Dedifferentiated amniotic fluid mesenchymal stem cell (primary cell): ENCODE measurements around the gene DOP1A.
A peak's percentile ranks its signal among the peaks of the same experiment; 100 is the strongest.

ENCODE experiments used
- DNase-seq: peaks from one replicate; pipeline ENCODE4 v3.0.0-alpha.2; 2016; ENCODE audit errors: extremely low spot score

Gene DOP1A

DNA sequence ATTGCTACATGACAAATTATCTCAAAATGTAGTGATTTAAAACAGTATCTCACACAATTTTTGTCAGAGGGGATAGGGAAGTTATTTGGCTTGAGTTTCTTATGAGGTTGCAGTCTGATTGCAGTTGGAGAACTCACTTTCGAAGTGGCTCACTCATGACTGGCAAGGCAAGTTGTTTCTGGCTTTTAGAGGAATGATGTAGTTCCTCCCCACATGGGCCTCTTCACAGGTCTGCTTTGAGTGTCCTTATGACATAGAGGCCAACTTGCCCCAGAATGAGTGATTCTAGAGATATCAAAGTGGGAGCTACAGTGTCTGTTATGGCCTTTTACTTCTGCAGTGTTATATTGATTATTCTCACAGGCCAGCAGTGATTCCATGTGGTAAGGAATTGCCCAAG lies 6.1 kb downstream of the DOP1A start:
- no peak for DNase-seq

DNA sequence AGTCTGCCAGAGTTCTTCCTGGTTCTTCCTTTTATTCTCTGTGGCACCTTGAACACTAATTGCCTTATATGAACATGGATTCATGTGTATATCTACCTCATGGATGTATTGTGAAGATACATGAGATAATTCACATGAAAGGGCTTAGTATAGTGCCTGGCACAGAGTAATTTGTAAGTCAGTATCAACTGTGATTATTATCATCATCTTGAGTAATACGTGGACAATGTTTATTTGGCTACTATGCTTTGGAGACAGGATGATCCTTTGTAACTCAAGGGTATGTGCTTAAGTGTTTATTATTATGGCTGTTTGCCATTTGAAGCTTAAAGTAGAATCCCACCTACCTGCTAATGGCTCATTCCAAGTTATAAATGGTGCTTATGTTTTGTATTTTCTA lies 16.0 kb downstream of the DOP1A start:
- DNase-seq: no peak

DNA sequence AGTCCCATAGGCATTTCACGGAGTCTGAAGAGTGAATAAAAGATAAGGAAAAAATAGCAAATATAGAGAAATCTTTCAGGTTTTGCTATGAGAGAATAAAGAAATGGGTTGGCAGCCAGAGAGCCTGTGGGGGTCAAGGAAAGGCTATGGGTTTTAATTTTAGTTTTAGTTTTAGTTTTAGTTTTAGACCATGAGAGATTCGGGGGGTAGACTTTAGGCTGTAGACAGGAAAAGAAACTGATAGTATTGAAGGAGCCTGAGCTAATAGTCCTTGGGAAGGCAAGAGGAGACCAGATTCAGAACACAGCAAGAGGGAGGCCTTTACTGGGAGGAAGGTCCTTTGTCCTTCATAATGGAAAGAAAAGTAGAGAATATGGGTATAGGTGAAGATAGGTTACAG lies 19.3 kb downstream of the DOP1A start:
- no peak for DNase-seq

DNA sequence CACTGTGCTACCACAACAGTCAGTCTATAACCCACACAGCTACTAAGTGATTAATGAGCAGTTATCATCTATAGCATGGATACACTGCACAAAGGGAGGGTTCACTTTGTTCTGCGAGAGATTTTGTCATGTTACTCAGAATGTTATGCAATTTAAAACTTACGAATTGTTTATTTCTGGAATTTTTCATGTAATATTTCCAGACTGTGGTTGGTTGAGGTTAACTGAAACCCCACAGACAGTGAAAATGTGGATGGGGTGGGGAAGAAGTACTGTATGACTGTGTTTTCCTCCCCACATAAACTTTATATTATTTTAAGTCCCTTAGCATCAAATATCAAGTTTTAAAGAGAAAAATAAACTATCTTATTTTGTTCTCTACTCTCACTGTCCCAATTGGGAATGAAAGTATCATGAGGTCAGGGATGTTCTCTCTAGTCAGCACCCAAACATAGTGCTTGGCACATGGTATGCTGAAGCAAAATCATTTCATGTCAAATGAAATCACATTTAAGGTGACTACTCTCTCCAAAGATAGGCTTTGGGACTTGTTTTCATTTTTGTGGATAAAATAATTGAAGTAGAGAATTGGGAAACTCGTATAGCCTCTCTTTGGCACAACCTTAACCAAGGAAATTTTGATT lies 25.4 kb downstream of the DOP1A start:
- peak; percentile 24 for DNase-seq

DNA sequence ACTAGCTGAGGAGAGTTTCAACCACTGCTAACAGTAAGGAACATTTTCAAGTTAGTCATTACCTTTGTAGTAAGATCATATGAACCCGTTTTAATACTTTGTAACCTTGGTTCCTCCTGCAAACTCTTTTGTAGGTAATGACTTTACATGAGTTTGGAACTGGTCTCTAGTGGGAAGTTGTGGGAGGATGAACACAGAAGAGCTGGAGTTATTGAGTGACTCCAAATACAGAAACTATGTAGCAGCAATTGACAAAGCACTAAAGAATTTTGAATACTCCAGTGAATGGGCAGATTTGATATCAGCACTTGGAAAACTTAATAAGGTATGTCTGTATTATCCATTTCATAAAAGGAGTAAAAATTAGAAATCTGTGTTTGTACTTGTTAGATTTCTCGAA lies 29.3 kb downstream of the DOP1A start:
- DNase-seq: no peak

DNA sequence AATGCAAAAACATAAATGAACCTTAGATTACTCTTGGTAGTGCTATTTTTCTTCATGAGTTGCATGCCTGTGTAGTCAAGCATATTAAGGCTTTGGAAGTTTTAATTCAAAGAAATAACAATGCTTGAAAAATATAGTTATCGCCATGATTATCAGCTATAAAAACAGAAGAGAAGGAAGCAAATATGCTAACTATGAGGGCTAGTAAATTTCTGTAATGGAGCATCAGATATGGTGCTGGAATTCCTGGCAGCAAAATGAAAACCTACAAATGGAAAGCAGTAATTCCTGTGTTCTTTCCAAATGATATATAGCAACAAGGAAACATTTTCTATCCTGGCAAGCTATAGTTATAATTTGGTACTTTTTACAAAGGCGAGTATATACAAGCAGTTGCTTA lies 29.7 kb downstream of the DOP1A start:
- no peak for DNase-seq

DNA sequence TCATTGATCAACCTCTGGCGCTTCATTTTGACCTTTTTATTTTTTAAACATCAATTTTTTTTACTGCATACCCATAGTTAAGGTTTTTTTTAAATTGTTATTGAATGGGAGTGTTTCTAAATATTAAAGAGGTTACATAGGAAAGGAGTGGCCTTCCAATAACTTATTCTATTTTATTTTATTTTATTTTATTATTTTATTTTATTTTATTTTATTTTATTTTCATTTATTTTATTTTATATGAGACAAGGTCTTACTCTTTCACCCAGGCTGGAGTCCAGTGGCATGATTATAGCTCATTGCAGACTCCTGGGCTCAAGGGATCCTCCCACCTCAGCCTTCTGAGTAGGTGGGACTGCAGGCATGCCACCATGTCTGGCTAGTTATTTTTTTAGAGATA lies 30.2 kb downstream of the DOP1A start:
- no peak for DNase-seq

DNA sequence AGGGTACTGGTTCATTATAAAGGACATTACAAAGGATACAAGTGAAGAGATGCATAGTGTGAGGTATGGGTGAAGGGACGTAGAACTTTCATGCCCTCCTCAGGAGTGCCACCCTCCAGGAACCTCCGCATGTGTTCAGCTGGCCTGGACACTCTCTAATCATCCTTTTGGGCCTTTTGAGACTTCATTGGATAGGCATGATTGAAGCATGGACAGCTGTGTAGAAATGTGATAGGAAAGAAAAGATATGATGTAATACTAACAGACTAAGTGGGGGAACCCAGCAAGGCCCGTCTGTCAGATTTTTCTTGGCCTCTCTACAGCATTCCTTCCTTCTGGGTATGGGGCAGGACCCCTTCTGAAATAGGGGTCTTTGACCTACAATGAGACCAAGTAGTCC lies 31.1 kb downstream of the DOP1A start:
- no peak for DNase-seq

DNA sequence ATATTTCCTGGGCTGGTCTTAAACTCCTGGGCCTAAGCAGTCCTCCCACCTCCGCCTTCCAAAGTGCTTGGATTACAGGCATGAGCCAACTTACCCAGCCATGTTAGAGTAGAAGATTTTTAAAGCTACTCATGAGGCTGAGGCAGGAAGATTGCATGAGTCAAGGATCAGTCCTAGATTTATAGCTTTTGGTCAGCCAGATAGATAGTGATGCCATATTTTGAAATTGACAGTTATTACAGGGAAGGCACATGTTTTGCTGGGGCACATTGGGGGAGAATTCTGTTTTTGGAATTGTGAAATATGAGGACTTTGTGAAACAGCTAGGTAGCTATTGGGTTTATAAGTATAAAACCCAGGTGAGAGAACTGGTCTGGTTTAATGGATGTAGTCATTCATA lies 40.9 kb downstream of the DOP1A start:
- no peak for DNase-seq

DNA sequence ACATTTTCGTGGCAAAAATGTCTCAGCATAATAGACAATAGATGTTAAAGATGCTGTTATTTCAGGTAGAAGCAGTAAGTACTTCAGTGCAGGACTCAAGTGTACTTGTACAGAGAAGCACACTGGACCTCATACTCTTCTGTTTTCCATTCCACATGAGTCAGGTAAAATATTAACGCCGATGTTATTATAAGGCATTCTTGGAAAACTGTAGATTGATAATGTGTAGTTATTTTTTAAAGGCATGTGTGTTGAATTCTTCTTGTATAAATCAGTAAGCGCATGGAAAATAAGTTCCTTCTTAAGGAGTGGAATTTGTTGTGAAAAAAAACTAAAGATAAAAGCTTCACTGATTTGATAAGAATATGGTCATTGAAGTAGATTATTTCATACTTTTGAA lies 45.8 kb downstream of the DOP1A start:
- no peak for DNase-seq

DNA sequence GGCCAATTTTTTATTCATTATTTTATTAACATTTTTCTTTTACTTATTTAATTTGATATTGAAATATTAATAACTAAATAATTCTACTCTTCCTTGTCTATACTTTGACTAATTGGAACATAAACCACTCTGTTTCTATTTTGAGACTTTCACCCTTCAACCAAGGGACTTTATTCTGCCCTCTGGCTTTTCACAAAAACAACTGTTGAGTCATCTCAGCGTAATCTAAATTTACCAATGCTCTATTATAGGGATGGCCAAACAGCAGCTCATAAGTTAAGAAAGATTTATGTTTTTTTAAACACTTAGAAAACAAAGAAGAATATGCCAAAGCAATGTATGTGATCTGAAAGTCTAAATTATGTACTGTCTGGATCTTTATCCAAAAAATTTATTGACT lies 46.7 kb downstream of the DOP1A start:
- DNase-seq: no peak

DNA sequence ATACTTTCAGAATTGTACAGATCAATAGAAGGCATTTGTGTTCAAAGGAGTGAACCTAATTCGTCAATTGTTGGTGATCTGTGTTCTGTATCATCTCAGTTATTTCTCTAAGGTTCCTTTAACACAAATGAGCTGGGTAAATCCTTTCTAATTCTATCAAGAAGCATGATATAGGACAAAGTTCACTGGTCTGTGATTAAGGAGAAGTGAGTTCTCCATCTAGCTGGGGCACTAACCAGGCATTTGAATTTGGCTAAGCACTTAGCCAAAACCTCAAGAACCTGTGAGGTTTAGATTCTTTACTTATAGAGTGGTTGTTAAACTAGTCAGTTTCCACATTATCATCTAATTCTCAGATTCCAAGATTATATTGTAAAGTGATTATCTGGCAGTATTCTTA lies 50.3 kb downstream of the DOP1A start:
- DNase-seq: no peak

DNA sequence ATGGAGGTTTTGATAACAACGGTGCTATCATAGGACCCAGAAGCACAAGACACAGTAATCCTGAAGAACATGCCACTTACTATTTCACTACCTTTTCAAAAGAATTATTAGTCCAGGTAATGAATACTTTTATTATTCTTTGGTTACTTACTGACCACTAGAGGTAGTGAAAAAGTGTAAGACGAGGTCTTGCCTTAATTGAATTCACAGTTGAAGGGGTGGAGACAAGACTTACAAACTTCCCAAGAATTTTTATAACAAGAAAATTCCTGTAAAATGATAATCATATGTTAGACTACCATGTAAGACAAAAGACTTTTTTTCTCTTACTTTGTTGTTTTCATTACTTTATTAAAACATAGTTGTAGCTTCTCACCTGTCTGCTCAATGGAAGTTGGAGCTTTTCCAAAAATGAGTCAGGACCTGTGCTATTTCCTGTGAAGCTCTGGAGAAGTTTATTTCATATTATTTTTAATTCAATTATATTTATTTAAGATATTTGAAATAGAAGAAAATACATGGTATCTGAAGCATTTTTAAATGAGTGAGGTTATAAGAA lies 52.4 kb downstream of the DOP1A start:
- no peak for DNase-seq

DNA sequence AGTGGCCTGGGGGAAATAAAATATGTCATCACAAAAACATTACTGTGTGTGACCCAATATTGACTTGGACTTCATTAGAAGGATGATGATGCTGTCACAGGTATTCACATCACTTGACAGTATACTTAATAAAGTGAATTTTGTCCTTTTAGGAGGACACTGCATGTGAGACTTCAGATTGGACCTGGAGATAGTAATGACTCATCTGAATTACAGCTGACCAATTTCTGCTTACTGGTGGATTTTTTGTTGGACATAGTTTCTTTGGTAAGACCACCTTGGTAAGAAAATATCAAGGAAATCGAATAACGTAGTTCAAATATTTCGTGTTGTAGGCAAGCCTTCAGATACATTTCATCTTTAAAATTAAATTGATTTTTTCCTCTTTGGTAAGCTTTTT lies 57.1 kb downstream of the DOP1A start:
- no peak for DNase-seq

DNA sequence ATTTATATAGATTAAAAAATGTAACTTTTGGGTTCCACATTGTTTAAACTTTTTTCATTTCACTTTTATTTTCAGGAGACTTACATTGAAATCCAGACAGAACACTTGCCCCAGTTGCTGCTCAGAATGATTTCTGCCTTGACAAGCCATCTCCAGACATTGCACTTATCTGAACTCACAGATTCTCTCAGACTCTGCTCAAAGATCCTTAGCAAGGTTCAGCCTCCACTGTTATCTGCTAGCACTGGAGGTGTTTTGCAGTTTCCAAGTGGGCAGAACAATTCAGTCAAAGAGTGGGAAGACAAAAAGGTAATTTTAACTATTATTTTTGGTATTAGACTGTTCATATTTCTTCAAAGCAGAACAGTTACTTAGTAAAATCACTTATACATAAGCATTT lies 58.0 kb downstream of the DOP1A start:
- no peak for DNase-seq

DNA sequence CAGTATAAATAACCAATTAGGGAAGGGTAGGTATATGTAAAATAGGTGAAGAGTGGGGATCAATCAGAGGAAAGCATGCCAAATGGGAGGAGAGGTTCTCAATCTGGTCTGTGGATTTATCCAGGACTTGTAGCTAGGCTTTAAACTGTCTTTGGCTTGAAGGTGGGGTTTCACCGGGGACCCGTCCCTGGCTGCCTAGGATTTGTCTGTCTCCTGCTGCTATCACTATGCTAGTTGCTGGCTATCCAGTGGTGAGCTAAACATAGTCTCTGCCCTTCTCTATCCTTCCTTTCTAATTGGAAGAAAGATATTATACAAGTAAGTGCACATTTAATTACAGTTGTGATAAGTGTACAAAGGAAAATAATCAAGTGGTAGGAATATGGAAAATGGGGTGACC lies 58.8 kb downstream of the DOP1A start:
- DNase-seq: no peak

DNA sequence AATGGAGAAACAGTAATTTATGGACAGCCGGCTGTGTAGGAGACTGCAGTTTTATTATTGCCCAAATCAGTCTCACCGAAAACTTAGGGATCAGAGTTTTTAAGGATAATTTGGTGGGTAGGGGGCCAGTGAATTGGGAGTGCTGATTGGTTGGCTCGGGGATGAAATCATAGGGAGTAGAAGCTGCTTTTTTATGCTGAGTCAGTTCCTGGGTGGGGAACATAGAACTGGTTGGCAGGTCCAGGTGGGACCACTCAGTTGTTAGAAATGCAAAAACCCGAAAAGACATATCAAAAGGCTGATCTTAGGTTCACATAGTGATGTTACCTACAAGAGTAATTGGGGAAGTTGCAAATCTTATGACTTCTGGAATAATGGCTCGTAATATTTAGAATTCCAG lies 59.3 kb downstream of the DOP1A start:
- no peak for DNase-seq

DNA sequence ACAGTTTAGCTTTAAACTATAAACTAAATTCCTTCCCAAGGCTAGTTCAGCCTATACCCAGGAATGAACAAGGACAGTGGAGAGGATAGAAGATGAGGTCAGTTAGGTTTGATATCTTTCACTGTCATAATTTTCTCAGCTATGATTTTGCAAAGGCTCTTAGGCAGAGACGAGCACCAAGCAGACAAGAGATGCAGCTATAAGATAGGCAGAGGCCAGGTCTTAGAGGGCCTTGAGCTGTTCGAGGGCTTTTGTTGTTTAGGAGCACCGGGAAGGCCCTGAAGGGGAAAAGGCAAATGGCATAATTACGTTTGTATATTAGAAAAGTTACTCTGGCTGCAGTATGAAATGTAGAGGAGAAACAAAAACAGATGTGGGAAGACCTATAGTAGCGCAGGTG lies 59.8 kb downstream of the DOP1A start:
- DNase-seq: no peak

DNA sequence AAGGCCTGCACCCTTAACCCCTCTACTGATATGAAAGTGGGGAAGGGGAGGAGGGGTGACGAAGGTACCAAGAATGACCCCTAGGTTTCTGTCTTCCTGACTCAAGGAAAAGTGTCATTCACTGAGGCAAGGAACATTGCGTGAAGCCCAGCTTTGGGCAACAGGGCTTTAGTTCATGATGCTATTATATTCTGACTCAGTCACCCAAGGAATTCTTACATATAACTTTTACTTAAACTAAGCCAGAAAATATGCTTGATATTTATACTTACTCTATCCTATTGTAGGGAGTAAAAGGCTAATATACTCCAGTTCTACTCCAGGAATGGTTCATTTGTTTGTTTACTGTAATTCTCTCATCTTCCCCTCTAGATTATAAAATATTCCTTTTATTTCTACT lies 60.5 kb downstream of the DOP1A start:
- DNase-seq: peak; percentile 55

DNA sequence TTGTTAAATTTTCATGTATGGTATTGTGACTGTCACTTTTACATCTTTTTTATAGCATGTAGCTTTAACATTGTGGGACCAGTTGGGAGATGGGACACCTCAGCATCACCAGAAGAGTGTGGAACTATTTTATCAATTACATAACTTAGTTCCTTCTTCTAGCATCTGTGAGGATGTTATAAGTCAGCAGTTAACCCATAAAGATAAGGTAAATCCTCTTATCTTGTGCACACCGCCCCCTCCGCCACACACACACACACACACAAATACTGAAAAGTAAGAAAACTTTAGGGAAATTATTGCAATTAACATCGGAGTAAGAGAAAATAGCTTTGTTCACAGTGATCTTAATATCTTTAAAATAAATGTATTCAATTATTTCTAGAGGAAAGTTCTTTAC lies 64.7 kb downstream of the DOP1A start:
- no peak for DNase-seq

DNA sequence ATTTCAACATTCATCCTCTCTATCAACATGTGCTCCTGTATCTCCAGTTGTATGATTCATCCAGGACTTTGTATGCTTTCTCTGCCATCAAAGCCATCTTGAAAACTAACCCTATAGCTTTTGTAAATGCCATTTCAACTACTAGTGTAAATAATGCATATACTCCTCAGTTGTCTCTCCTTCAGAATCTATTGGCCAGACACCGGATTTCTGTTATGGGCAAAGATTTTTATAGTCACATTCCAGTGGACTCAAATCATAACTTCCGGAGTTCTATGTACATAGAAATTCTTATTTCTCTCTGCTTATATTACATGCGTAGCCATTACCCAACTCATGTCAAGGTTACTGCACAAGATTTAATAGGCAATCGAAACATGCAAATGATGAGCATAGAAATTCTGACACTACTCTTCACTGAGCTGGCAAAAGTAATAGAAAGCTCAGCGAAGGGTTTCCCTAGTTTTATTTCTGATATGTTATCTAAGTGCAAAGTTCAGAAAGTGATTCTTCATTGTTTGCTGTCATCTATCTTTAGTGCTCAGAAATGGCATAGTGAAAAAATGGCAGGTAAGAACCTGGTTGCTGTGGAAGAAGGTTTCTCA lies 70.7 kb downstream of the DOP1A start:
- no peak for DNase-seq

DNA sequence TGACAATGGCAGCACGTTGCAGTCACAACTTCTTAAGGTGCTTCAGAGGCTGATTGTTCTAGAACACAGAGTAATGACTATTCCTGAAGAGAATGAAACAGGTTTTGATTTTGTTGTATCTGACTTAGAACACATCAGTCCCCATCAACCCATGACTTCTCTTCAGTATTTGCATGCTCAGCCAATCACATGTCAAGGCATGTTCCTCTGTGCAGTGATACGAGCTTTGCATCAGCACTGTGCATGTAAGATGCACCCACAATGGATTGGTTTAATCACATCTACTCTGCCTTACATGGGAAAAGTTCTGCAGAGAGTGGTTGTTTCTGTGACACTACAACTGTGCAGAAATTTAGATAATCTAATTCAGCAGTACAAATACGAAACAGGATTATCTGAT lies 71.3 kb downstream of the DOP1A start:
- DNase-seq: no peak

DNA sequence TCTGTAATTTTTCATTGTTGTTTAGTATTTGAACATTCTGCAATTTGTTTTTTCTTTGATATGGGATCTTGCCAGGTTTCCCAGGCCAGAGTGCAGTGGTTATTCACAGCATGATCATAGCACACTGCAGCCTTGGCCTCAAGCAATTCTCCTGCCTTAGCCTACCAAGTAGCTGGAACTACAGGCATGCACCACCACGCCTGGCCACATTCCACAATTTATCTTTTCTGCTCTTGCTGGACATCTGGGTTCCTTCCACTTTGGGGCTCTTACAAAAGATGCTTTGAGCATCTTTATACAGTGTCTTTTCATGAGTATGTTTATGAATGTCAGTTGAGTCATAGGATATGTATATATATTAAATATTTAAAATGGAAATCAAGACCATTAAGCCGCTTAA lies 83.6 kb downstream of the DOP1A start:
- DNase-seq: no peak

DNA sequence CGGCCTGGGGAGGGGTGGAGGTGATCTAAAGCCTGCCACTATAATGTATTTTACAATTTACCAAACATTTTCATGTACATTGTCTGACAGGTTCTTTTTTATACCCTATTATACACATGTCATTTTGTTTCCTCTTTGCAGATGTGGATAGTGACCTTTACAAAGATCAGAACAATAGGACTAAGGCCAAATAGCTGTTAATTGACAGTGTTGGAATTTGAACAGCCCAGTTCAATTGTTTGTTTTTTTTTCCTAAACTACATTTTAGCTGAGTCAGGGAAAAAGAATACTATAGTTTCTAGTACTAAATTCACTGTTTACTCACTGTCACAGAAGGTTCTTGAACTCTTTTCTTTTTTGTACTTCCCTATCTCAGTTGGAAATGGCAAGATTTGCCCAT lies 85.4 kb downstream of the DOP1A start:
- DNase-seq: no peak
